Activated T-cell treated with anti-CD3 and anti-CD28 coated beads for 24 hours (primary cell): ENCODE results near the gene RP9.

Experiments
- DNase-seq: peaks from one replicate; pipeline ENCODE4 v3.0.0-alpha.2; 2020; ENCODE audit warnings: low read depth

The RP9 gene

DNA sequence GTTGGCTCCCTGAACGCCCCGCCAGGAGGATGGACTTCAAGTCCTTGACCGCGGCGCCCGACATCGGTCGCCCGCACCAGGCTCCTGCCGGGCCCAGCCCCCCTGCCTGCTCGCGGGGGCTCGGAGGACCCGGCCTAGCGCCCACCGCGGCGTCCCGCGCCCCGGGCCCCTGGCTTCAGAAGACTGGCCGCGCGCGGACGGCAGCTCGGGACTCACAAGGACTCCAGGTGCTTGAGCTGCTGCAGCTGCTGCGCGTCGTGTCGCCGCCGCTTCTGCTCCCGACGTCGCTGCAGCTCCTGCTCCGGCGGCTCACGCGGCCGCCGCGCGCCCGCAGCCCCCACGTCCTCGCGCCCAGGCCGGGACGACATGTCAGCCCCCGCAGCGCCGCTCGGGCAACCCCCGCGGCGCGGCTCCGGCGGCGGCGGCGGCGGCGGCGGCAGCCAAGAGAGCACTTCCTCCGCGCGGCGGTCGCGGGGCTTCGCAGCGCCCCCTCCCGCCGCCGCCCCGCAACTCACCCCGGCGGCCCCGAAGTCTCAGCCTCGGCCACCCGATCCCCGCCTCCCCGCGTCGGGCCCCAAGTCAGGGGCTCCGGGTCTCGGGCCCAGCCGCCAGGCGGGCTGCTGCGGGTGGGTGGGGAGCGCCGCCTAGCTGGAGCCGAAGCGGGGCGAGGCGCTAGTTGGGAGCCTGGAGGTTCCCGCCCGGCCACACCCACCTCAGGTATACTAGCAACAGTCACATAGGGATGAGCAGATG, at the start of gene RP9:
RP9 (minus strand) TSS at position 400 of the 753 bp plus-strand sequence; CDS start at position 368, 32 bp downstream.
- DNase-seq, result peak; percentile 71

- DNase-seq, result no peak
Measured at GRCh38 chr7:33157781-33158180, 48.6 kb upstream of the RP9 start.

- no peak for DNase-seq
Measured at GRCh38 chr7:33157311-33157710, 48.1 kb upstream of the RP9 start.

- DNase-seq, result no peak
Measured at GRCh38 chr7:33156441-33156840, 47.2 kb upstream of the RP9 start.

DNA sequence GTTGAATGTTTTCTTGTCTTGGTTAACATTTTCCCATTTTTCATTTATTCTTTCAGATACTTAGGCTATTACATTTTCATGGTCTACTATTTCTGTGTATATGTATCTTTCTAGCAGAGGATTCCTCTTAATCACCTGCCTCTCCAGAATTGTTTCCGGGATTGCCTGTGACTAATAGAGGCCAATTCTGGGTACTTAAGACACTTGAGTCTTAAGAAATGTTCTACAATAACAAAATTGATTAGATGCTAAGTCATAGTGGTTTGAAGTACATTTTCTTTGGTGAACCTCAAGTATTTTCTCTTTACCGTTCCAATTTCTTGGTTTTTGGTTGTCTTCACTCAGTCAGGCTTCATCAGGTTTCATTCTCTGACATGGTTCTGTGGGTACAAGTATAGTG, 46.6 kb upstream of the RP9 start:
- DNase-seq, result no peak

DNA sequence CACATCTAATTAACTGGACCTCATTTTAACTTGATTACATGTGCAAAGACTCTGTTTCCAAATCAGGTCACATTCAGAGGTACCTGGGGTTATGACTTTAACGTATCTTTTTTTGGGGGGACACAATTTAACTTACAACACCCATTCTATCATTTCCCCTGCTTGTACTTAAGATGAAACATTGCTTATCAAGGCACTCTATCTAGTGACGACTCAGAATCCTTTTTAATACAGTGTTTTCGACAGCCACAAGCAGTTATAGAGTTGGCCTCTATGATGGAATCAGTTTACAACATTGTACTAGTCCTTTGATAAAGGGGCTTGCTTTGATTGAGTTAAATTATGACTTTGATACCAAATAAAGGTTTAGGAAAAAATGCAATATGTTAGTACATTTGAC, 42.9 kb upstream of the RP9 start:
- no peak for DNase-seq

GRCh38 chr7:33145156-33145555, 36.0 kb upstream of the RP9 start:
- DNase-seq, result no peak

DNA sequence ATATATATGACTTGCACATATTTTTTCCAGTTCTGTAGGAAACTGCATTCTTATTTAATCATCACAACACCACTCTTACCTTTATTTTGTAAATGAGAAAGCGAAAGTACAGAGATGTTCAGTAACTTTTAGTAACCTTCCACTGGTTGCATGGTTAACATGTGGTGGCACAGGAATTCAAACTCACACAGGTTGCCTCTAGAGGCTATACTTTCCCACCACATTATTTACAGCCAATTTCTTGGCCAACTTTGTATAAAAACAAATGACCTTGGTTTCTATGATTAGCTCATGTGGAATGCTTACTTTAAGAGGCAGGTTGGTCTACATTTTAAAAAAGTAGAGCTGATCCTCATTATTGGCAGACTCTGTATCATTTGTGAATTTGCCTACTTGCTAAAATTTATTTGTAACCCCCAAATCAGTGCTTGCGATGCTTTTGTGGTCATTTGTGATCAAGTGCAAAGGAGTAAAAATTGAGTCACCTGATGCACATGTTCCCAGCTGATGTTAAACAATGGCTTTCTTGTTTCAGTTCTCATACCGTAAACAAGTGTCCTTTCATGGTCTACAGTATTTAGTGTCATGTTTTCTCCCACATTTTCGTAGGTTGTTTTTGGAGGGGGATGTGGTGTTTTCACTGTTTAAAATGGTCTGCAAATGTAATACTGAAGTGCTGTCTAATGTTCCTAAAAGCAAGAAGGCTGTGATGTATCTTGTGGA, 35.0 kb upstream of the RP9 start:
- no peak for DNase-seq

DNA sequence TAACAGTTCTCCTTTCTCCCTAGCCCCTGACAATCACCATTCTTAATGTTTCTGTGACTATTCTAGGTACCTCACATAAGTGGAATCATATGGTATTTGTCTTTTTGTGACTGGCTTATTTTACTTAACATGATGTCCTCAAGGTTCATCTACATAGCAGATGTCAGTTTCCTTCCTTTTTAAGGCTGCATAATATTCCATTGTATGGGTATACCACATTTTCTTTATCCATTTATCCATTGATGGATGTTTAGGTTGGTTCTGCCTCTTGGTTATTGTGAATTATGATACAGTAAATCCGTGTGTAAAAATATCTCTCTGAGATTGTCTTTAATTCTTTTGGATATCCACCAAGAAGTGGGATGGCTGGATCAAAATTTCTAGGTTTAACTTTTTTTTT, 33.4 kb upstream of the RP9 start:
- DNase-seq, result no peak

DNA sequence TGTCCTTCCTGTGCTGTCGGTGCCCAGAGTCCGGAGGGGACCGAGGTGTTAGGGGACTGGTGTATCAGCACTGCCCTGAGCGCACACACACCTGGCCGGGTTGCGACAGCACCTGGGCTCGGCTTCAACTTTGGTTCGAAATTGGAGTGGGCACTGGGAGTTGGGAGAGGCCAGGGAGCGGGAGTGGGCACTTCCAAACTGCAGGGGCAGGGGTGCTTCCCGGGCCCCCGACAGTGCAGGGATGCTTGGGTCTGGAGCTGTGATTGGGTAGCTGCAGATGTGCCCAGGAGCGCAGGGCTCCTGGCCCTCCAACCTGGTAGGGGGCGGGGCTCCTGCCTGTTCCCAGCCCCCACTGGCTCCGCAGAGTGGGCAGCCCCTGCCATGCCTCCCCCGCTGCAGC, 27.9 kb upstream of the RP9 start:
- no peak for DNase-seq

- DNase-seq, result no peak
Measured at GRCh38 chr7:33130184-33130583, 21.0 kb upstream of the RP9 start.

GRCh38 chr7:33129806-33130153, 20.6 kb upstream of the RP9 start:
- no peak for DNase-seq

- DNase-seq, result peak; percentile 88
Measured at GRCh38 chr7:33128990-33129805, 20.0 kb upstream of the RP9 start, which contains the start of gene BBS9. Gene BBS9 (plus strand): TSS chr7:33129564. CDS start chr7:33146253, 16,689 bp downstream.

- DNase-seq, result no peak
Measured at GRCh38 chr7:33128631-33128989, 19.4 kb upstream of the RP9 start.

GRCh38 chr7:33127085-33127484, 17.9 kb upstream of the RP9 start:
- no peak for DNase-seq

- DNase-seq, result no peak
Measured at GRCh38 chr7:33118383-33118782, 9.2 kb upstream of the RP9 start.

DNA sequence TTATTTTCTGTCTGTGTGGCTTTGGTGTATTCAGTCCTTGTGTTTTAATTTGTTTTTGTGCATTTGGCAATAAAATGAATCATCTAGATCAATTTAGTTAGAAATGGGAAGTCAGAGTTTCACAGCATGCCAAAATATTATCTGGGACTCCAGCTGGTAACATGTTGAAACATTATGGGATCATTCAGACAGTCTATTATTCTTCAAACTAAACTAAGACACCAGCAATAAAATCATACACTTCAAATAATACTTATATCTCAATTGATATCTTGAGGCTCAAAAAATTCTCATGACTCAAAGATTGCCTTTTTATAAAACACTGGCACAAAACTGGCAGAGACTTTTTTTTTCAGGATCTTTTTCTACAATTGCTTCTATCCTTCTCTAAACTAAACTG, 5.8 kb upstream of the RP9 start:
- no peak for DNase-seq

GRCh38 chr7:33111614-33112013, 2.4 kb upstream of the RP9 start:
- no peak for DNase-seq

GRCh38 chr7:33109758-33110238, 594 bp upstream of the RP9 start:
- no peak for DNase-seq

GRCh38 chr7:33108554-33109004, 625 bp downstream of the RP9 start:
- no peak for DNase-seq

GRCh38 chr7:33107136-33108066, 1.8 kb downstream of the RP9 start:
- no peak for DNase-seq

DNA sequence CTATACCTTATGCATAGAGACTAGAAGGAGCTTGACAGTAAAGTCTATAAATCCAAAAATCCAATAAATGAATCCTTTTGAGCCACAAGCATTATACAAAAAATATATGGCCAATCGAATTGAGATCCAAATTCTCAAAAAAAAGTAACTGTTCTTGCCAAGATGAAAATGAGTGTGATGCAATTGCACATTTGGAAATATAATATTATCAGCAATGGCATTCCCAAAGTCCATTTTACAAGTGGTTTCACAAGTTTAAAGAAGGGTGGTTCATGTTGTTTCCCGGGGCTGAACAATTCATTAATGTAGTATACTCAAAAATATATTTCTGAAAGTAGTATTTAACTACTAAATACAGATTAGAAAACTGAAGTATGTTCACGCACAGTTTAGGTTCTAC, 7.3 kb downstream of the RP9 start:
- no peak for DNase-seq
